Endodermal cell (in vitro differentiated cells): ENCODE results near the gene CYLD. TPM values are rescaled to one million over a fixed set of nuclear protein-coding genes. Genes with fewer than 3 reads are reported as not detected.
A peak's percentile ranks its signal among the peaks of the same experiment; 100 is the strongest.

ENCODE experiments used
- DNase-seq: peaks from one replicate; pipeline ENCODE4 v3.0.0-alpha.2; 2017
- H3K27ac ChIP-seq: 2 replicates; pipeline ENCODE4 v1.5.1; 2013; ENCODE audit warnings: mild to moderate bottlenecking, low read depth, low read length, moderate library complexity
- H3K27me3 ChIP-seq: 2 replicates; pipeline ENCODE4 v1.6.1; 2013; ENCODE audit warnings: mild to moderate bottlenecking, low read length, moderate library complexity; ENCODE audit not compliant: insufficient read depth, control insufficient read depth, poor library complexity, severe bottlenecking
- H3K36me3 ChIP-seq: 2 replicates; pipeline ENCODE4 v1.7.0; 2013; ENCODE audit warnings: mild to moderate bottlenecking, low read length, moderate library complexity; ENCODE audit not compliant: control insufficient read depth, insufficient read depth
- H3K4me1 ChIP-seq: one replicate; pipeline ENCODE4 v1.7.0; 2013; ENCODE audit warnings: low read length; ENCODE audit not compliant: control insufficient read depth, insufficient read depth
- H3K4me3 ChIP-seq: 2 replicates; pipeline ENCODE4 v1.5.1; 2013; ENCODE audit warnings: mild to moderate bottlenecking, low read length, moderate library complexity
- H3K9ac ChIP-seq: 2 replicates; pipeline ENCODE4 v1.6.1; 2013; ENCODE audit warnings: mild to moderate bottlenecking, low read length, moderate library complexity; ENCODE audit not compliant: poor library complexity, severe bottlenecking; ENCODE audit errors: extremely low read depth
- H3K9me3 ChIP-seq: 2 replicates; pipeline ENCODE4 v1.6.1; 2013; ENCODE audit warnings: mild to moderate bottlenecking, low read length, moderate library complexity; ENCODE audit not compliant: control insufficient read depth
- H3K27ac Mint-ChIP-seq: 2 replicates; pipeline ENCODE4 v1.8.0; 2020; ENCODE audit warnings: mixed read lengths
- H3K27me3 Mint-ChIP-seq: 2 replicates; pipeline ENCODE4 v1.8.0; 2021; ENCODE audit warnings: mild to moderate bottlenecking, mixed read lengths; ENCODE audit not compliant: insufficient read depth
- H3K36me3 Mint-ChIP-seq: 2 replicates; pipeline ENCODE4 v1.8.0; 2020; ENCODE audit warnings: low read depth, mixed read lengths
- H3K4me1 Mint-ChIP-seq: 2 replicates; pipeline ENCODE4 v1.8.0; 2020; ENCODE audit warnings: mixed read lengths
- H3K4me3 Mint-ChIP-seq: 2 replicates; pipeline ENCODE4 v1.8.0; 2020; ENCODE audit warnings: mild to moderate bottlenecking, moderate library complexity, mixed read lengths
- H3K9me3 Mint-ChIP-seq: 2 replicates; pipeline ENCODE4 v1.8.0; 2020; ENCODE audit warnings: mild to moderate bottlenecking, mixed read lengths
- WGBS, 2 experiments: methylation state at CpG; one replicate each; pipeline versions ENCODE4 v1.1.5 to v1.1.7; 2013; ENCODE audit warnings: missing lambda C conversion rate in 2 of 2, mixed read lengths in 1 of 2; ENCODE audit not compliant: insufficient coverage in 1 of 2, insufficient read length in 1 of 2; 5-methylcytosine and 5-hydroxymethylcytosine counted together
- total RNA-seq, 2 donors: library from RNA; stranded (reverse); fragmentation: NEBNext Ultra II Directional in 1 of 2; extraction: Animal tissue kit (Norgen Biotek cat#: 25700) in 1 of 2; gene quantifications; 2 replicates in 1 of 2; 3 replicates in 1 of 2; pipeline ENCODE4 v1.2.1, GENCODE V29; 2021
- TF ChIP-seq, protein P1 (sequence below): fragments of 200-600 bp; sonication (generic); conservative IDR thresholded peaks from 2 replicates; pipeline ENCODE4 v1.5.0; 2021; ENCODE audit warnings: antibody characterized with exemption, mild to moderate bottlenecking

The CYLD gene
- total RNA-seq, 2 donors from 2014 or later: 12.7 TPM

DNA sequence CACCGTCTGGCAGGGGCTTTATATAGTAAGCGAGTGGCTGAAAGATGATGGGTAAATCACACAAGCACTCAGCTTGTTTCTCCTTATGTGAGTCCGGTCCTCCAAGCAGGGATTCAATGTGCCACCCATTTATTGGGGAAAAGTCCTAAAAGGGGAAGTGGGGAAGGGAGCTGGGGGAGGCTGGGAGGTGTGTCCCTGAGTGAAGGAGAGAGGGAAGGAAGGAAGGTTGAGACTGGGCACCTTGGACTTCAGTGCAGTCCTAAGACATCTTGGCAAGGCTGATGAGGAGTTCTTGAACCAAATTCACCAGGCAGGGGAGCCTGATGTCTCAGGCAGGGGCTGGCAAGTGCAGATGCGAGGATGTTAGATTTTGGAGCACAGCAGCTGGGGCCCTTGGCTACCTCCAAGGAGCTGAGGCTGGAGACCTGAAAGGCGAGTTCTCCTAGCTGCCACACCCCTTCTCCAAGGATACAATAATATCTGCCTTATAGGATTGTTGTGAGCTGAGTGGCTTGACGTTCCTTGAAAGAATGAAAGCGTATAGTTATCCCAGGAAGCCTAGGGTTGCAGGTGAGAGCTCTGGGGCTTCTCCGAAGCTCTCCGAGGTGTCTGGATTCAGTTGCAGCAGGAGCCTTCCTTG lies 23.0 kb upstream of the CYLD start:
- H3K27ac ChIP-seq: no peak overlapping the region
- H3K36me3 ChIP-seq: no peaks in the 10 kb centered on the region
- DNase-seq: no peak
- peaks cover 18% of the 10 kb centered on the region for H3K4me1 Mint-ChIP-seq
- H3K4me3 Mint-ChIP-seq: no peak overlapping the region
- H3K36me3 Mint-ChIP-seq: no peaks in the 10 kb centered on the region
- H3K27ac Mint-ChIP-seq: no peak overlapping the region
- H3K9ac ChIP-seq: no peak overlapping the region
- peaks cover under 1% of the 10 kb centered on the region for H3K9me3 Mint-ChIP-seq
- WGBS, 2 experiments: 82 to 84% methylated on average over 7 to 8 of the region's 9 CpGs
- H3K27me3 ChIP-seq: no peaks in the 10 kb centered on the region
- no peak overlapping the region for H3K4me3 ChIP-seq
- peaks cover 2% of the 10 kb centered on the region for H3K4me1 ChIP-seq
- TF ChIP-seq, protein P1, sequence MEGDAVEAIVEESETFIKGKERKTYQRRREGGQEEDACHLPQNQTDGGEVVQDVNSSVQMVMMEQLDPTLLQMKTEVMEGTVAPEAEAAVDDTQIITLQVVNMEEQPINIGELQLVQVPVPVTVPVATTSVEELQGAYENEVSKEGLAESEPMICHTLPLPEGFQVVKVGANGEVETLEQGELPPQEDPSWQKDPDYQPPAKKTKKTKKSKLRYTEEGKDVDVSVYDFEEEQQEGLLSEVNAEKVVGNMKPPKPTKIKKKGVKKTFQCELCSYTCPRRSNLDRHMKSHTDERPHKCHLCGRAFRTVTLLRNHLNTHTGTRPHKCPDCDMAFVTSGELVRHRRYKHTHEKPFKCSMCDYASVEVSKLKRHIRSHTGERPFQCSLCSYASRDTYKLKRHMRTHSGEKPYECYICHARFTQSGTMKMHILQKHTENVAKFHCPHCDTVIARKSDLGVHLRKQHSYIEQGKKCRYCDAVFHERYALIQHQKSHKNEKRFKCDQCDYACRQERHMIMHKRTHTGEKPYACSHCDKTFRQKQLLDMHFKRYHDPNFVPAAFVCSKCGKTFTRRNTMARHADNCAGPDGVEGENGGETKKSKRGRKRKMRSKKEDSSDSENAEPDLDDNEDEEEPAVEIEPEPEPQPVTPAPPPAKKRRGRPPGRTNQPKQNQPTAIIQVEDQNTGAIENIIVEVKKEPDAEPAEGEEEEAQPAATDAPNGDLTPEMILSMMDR: no peak
- no peaks in the 10 kb centered on the region for H3K9me3 ChIP-seq
- no peaks in the 10 kb centered on the region for H3K27me3 Mint-ChIP-seq

DNA sequence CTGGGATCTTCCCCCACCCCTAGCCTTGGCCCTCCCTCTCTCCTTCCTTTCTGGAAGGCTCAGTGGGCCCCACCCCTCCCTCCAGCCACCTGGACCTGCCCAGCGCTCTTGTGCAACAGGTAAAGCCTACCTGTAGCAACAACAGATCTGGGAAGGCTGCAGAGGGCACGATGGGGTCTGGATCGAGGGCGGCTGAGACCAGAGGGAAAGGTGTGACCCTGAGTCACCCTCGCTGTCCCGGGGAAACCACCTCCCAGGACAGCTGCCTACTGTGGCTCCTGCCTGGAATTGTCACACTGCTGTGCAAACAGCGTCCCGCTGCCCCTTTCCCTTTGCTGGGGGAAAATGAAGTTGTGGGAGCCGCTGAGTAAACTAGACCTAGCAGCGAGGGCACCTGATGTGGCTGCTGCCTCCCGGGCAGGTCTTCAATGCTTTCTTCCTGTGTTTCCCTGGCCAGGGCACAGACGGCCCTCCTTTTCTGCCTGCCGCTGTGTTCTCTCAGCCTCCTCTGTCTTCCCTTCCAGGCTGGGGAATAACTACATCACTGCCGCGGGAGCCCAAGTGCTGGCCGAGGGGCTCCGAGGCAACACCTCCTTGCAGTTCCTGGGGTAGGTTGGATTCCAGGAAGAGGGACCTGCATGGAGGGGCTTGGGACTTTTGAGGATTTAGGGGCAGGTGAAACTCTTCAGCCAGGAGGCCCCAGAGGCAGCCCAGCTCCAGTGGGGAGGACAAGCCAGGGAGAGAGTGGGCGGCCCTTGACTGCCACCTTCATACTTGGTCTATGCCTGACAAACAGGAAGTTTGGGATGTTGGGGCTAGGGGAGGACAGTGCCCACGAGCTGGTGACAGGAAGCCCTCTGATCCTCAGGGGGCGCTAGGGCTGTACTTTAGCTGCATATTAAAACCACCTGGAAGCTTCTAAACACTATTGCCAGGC lies 22.2 kb upstream of the CYLD start:
- no peak overlapping the region for H3K4me3 Mint-ChIP-seq
- peaks cover 5% of the 10 kb centered on the region for H3K9me3 Mint-ChIP-seq
- no peaks in the 10 kb centered on the region for H3K36me3 Mint-ChIP-seq
- no peaks in the 10 kb centered on the region for H3K36me3 ChIP-seq
- no peak overlapping the region for H3K9ac ChIP-seq
- peaks cover 2% of the 10 kb centered on the region for H3K4me1 ChIP-seq
- peaks cover 18% of the 10 kb centered on the region for H3K4me1 Mint-ChIP-seq
- WGBS, 2 experiments: 69 to 84% methylated on average over 2 to 20 of the region's 20 CpGs
- H3K9me3 ChIP-seq: no peaks in the 10 kb centered on the region
- H3K27me3 ChIP-seq: no peaks in the 10 kb centered on the region
- TF ChIP-seq, protein P1: peak; percentile 64
- H3K27ac Mint-ChIP-seq: peak overlapping the region; percentile 37
- peak; percentile 74 for DNase-seq
- no peak overlapping the region for H3K27ac ChIP-seq
- H3K4me3 ChIP-seq: no peak overlapping the region
- H3K27me3 Mint-ChIP-seq: no peaks in the 10 kb centered on the region

DNA sequence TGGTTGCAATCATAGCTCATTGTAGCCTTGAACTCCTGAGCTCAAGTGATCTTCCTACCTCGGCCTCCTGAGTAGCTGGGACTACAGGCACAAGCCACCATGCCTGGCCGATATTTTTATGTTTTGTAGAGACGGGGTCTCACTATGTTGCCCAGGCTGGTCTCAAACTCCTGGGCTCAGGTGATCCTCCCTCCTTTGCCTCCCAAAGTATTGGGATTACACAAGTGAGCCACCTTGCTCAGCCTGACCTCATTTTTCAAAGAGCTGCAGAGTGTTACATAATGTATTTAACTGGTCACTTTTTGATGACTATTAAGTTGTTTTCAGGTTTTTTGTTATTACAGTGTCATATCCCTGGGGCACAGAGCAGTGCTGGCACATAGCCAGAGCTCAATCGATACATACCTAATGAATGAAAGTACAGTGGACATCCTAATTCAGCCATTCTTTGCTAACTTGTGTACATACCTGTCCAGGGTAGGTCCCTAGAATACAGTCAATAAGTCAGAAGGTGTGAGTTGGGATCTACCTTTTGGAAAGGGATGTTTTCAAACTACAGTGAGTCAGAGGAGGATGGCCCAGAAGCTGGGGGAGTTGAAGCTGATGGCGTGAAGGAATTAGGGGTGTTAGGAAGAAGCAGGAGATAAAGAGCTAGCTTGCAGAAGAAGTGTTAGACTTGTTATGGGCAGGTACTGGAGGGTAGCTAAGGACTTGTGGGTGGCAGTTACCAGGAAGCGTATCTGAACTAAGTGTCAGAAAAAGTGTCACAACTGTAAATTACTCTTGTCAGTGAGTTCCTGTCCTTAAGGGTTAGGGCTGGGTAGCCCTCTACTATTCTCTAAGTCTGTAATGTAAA lies 20.1 kb upstream of the CYLD start:
- Histone ChIP-seq H3K36me3 (no peaks in the 10 kb centered on the region), H3K27me3 (no peaks in the 10 kb centered on the region), H3K9ac (no peak overlapping the region), H3K4me1 (peaks cover 2% of the 10 kb centered on the region), H3K27ac (no peak overlapping the region), H3K9me3 (no peaks in the 10 kb centered on the region), H3K4me3 (no peak overlapping the region)
- no peak overlapping the region for H3K4me3 Mint-ChIP-seq
- WGBS, 2 experiments: 91% methylated on average over 5 to 6 of the region's 6 CpGs
- no peak overlapping the region for H3K27ac Mint-ChIP-seq
- DNase-seq: peak; percentile 29
- peaks cover 5% of the 10 kb centered on the region for H3K9me3 Mint-ChIP-seq
- TF ChIP-seq, protein P1: no peak
- H3K27me3 Mint-ChIP-seq: no peaks in the 10 kb centered on the region
- H3K4me1 Mint-ChIP-seq: peaks cover 18% of the 10 kb centered on the region
- no peaks in the 10 kb centered on the region for H3K36me3 Mint-ChIP-seq
